WTC11 (cell line): Measurements from ENCODE around the gene RBM18. TPM values are rescaled to one million over a fixed set of nuclear protein-coding genes. Genes with fewer than 3 reads are reported as not detected.

Source experiments
- ATAC-seq: fragments of 200-7000 bp; cut with Tn5 transposase; 2 replicates; pipeline ENCODE4 v1.10.0; 2021; ENCODE audit warnings: mild to moderate bottlenecking, moderate library complexity
- CTCF ChIA-PET: fragments of 300-600 bp; sonication (Branson Sonifier 250); formaldehyde crosslinking; loops from one replicate; lab custom pipeline; 2021; ENCODE audit warnings: antibody characterized with exemption; lab: Charles Lee
- POLR2A ChIA-PET: fragments of 350-600 bp; sonication (Branson Sonifier 250); formaldehyde crosslinking; loops from one replicate; lab custom pipeline; 2021; ENCODE audit warnings: antibody characterized with exemption; lab: Charles Lee
- DNase-seq: peaks from one replicate; pipeline ENCODE4 v3.0.0; 2021; ENCODE audit warnings: low spot score
- H3K27ac Mint-ChIP-seq: 2 replicates; pipeline ENCODE4 v1.8.0; 2021; ENCODE audit warnings: mixed read lengths
- H3K27me3 Mint-ChIP-seq: 2 replicates; pipeline ENCODE4 v1.8.0; 2021; ENCODE audit warnings: low read depth, mild to moderate bottlenecking, moderate library complexity, mixed read lengths
- H3K36me3 Mint-ChIP-seq: 2 replicates; pipeline ENCODE4 v1.8.0; 2021; ENCODE audit warnings: mixed read lengths
- H3K4me1 Mint-ChIP-seq: 2 replicates; pipeline ENCODE4 v1.8.0; 2022; ENCODE audit warnings: mixed read lengths
- H3K4me3 Mint-ChIP-seq: 2 replicates; pipeline ENCODE4 v1.8.0; 2021; ENCODE audit warnings: mild to moderate bottlenecking, moderate library complexity, mixed read lengths
- H3K9me3 Mint-ChIP-seq: 2 replicates; pipeline ENCODE4 v1.8.0; 2021; ENCODE audit warnings: mixed read lengths
- CBFB ChIP-seq: sonication (generic); formaldehyde crosslinking; IDR thresholded peaks from 2 replicates; pipeline ENCODE4 v1.8.1; 2022; ENCODE audit warnings: mild to moderate bottlenecking, low read depth, missing genetic modification reagents
- CREB1 ChIP-seq: sonication (generic); formaldehyde crosslinking; IDR thresholded peaks from 2 replicates; pipeline ENCODE4 v1.8.0; 2023; ENCODE audit warnings: mild to moderate bottlenecking, missing genetic modification reagents
- CREM ChIP-seq: sonication (generic); formaldehyde crosslinking; IDR thresholded peaks from 2 replicates; pipeline ENCODE4 v1.8.1; 2022; ENCODE audit warnings: mild to moderate bottlenecking, missing genetic modification reagents, moderate library complexity
- ELF4 ChIP-seq: sonication (generic); formaldehyde crosslinking; IDR thresholded peaks from 2 replicates; pipeline ENCODE4 v1.8.1; 2022; ENCODE audit warnings: low read depth, mild to moderate bottlenecking, moderate library complexity, missing genetic modification reagents
- FOXK1 ChIP-seq: sonication (generic); formaldehyde crosslinking; IDR thresholded peaks from 2 replicates; pipeline ENCODE4 v1.8.0; 2022; ENCODE audit warnings: mild to moderate bottlenecking, moderate library complexity, missing genetic modification reagents
- GRHL2 ChIP-seq: fragments of 250-450 bp; sonication (Bioruptor Pico); IDR thresholded peaks from 2 replicates; pipeline ENCODE4 v1.8.0; 2022; ENCODE audit warnings: mild to moderate bottlenecking, moderate library complexity; ENCODE audit not compliant: insufficient replicate concordance, severe bottlenecking
- JUN ChIP-seq: sonication (generic); formaldehyde crosslinking; IDR thresholded peaks from 2 replicates; pipeline ENCODE4 v1.8.0; 2023; ENCODE audit warnings: mild to moderate bottlenecking, missing genetic modification reagents
- OVOL2 ChIP-seq: fragments of 250-450 bp; sonication (Bioruptor Pico); IDR thresholded peaks from 2 replicates; pipeline ENCODE4 v1.9.0; 2021; ENCODE audit warnings: mild to moderate bottlenecking, borderline replicate concordance
- PRRX2 ChIP-seq: fragments of 250-450 bp; sonication (Bioruptor Pico); IDR thresholded peaks from 2 replicates; pipeline ENCODE4 v1.8.0; 2021; ENCODE audit warnings: mild to moderate bottlenecking
- TCF7 ChIP-seq: sonication (generic); formaldehyde crosslinking; IDR thresholded peaks from 2 replicates; pipeline ENCODE4 v1.8.0; 2022; ENCODE audit warnings: mild to moderate bottlenecking, low read depth, missing genetic modification reagents, moderate library complexity
- ZNF232 ChIP-seq: sonication (generic); formaldehyde crosslinking; IDR thresholded peaks from 2 replicates; pipeline ENCODE4 v1.8.0; 2022; ENCODE audit warnings: mild to moderate bottlenecking, missing genetic modification reagents
- ZNF317 ChIP-seq: sonication (generic); formaldehyde crosslinking; IDR thresholded peaks from 2 replicates; pipeline ENCODE4 v1.8.1; 2023; ENCODE audit warnings: low read depth, mild to moderate bottlenecking, moderate library complexity, missing genetic modification reagents, borderline replicate concordance
- total RNA-seq: library from RNA; stranded (reverse); gene quantifications from 3 replicates; pipeline ENCODE4 v1.2.3, GENCODE V29; 2021
- TF ChIP-seq, protein P1 (sequence below): fragments of 250-450 bp; sonication (Bioruptor Pico); IDR thresholded peaks from 2 replicates; pipeline ENCODE4 v1.9.0; 2021; ENCODE audit warnings: mild to moderate bottlenecking, borderline replicate concordance
- TF ChIP-seq, protein P2 (sequence below): fragments of 250-450 bp; sonication (Bioruptor Pico); conservative IDR thresholded peaks from 2 replicates; pipeline ENCODE4 v1.9.0; 2021; ENCODE audit warnings: mild to moderate bottlenecking
- TF ChIP-seq, protein P3 (sequence below): sonication (generic); formaldehyde crosslinking; IDR thresholded peaks from 2 replicates; pipeline ENCODE4 v1.8.0; 2022; ENCODE audit warnings: missing genetic modification reagents
- TF ChIP-seq, protein P4 (sequence below): fragments of 250-450 bp; sonication (Bioruptor Pico); IDR thresholded peaks from 2 replicates; pipeline ENCODE4 v1.9.0; 2021; ENCODE audit warnings: mild to moderate bottlenecking

RBM18 gene
- total RNA-seq, 1 experiment from 2014 or later, result 11.4 TPM

DNA sequence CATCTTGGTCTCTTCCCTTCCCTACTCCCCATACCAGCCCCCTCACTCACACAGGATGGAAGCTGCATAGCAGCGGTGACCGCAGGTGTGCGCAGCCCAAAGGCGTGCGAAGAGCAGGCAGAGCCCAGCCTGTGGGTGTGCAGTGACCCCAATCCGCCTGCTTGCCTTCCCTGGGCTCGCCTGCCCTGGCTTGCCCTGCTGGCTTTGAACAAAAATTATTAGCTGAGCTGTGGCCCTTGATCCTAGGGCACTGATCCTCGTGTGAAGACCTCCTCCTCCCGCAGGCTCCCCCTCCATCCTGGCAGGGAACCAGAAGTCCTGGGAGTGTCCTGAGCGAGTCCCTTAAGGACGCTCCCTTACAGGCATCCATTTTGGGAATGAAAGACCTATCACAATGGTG lies 73.1 kb downstream of the RBM18 start (continued):
- TF ChIP-seq, protein P1, sequence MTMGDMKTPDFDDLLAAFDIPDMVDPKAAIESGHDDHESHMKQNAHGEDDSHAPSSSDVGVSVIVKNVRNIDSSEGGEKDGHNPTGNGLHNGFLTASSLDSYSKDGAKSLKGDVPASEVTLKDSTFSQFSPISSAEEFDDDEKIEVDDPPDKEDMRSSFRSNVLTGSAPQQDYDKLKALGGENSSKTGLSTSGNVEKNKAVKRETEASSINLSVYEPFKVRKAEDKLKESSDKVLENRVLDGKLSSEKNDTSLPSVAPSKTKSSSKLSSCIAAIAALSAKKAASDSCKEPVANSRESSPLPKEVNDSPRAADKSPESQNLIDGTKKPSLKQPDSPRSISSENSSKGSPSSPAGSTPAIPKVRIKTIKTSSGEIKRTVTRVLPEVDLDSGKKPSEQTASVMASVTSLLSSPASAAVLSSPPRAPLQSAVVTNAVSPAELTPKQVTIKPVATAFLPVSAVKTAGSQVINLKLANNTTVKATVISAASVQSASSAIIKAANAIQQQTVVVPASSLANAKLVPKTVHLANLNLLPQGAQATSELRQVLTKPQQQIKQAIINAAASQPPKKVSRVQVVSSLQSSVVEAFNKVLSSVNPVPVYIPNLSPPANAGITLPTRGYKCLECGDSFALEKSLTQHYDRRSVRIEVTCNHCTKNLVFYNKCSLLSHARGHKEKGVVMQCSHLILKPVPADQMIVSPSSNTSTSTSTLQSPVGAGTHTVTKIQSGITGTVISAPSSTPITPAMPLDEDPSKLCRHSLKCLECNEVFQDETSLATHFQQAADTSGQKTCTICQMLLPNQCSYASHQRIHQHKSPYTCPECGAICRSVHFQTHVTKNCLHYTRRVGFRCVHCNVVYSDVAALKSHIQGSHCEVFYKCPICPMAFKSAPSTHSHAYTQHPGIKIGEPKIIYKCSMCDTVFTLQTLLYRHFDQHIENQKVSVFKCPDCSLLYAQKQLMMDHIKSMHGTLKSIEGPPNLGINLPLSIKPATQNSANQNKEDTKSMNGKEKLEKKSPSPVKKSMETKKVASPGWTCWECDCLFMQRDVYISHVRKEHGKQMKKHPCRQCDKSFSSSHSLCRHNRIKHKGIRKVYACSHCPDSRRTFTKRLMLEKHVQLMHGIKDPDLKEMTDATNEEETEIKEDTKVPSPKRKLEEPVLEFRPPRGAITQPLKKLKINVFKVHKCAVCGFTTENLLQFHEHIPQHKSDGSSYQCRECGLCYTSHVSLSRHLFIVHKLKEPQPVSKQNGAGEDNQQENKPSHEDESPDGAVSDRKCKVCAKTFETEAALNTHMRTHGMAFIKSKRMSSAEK (CRISPR knock-in tag), result no peak

DNA sequence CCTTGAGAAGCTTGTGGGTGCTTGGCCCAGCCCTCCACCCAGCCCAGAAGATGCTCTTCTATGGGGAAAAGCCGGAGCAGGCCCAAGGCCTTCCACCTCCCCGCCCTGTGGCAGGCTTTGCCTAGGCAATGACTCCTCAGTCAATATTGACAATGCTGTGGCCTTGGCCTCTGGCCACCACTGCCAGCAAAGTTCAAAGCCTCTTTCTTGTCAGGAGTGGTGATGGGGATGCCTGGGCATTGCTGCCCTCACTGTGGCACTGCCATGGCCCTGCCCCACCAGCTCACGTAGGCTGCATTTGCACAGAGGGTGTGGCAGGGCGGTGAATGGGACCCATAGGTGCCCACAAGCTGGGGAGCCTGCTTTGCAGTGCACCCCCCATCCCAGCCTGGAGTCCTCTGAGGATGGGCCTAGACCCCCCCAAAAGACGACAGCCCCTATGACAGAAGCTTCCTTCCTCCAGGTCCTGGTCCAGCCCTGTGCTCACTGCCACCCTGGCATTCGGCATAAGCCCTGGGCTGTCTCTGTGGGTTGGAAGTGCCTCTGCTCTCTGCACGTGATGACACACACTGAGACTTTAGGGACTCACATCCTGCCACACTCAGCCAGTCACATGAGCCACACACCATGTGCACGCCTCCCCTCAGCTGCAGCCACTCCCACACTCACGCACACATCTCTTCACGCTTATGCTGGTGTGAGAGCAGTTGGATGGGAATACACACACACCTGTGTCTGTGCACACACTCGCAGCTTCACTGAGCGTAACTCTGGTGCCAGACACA lies 73.9 kb downstream of the RBM18 start:
- CTCF ChIA-PET, result interaction anchor here (2.1 to 4.0 kb wide), 2 partner anchors 65 to 160 kb away, joined by 5 to 26 read pairs; no protein-coding TSS in a partner anchor
- Mint-ChIP-seq H3K27ac (no peak overlapping the region), H3K27me3 (no peaks in the 10 kb centered on the region), H3K9me3 (no peaks in the 10 kb centered on the region), H3K4me3 (no peak overlapping the region), H3K36me3 (no peaks in the 10 kb centered on the region), H3K4me1 (peaks cover 16% of the 10 kb centered on the region)
- DNase-seq (no peak), ATAC-seq (no peak)
- POLR2A ChIA-PET, result interaction anchor here (1.5 kb wide), 1 partner anchor 9 kb away, joined by 4 read pairs; no protein-coding TSS in a partner anchor
- TF ChIP-seq GRHL2 (CRISPR knock-in tag), result no peak
- TF ChIP-seq JUN (CRISPR knock-in tag), result no peak
- TF ChIP-seq ZNF232 (CRISPR knock-in tag), result no peak
- TF ChIP-seq CREM (CRISPR knock-in tag), result no peak
- no peak for TF ChIP-seq OVOL2 (CRISPR knock-in tag)
- TF ChIP-seq PRRX2 (CRISPR knock-in tag), result no peak
- TF ChIP-seq ZNF317, result no peak
- no peak for TF ChIP-seq FOXK1 (CRISPR knock-in tag)
- no peak for TF ChIP-seq CBFB
- TF ChIP-seq, protein P2, sequence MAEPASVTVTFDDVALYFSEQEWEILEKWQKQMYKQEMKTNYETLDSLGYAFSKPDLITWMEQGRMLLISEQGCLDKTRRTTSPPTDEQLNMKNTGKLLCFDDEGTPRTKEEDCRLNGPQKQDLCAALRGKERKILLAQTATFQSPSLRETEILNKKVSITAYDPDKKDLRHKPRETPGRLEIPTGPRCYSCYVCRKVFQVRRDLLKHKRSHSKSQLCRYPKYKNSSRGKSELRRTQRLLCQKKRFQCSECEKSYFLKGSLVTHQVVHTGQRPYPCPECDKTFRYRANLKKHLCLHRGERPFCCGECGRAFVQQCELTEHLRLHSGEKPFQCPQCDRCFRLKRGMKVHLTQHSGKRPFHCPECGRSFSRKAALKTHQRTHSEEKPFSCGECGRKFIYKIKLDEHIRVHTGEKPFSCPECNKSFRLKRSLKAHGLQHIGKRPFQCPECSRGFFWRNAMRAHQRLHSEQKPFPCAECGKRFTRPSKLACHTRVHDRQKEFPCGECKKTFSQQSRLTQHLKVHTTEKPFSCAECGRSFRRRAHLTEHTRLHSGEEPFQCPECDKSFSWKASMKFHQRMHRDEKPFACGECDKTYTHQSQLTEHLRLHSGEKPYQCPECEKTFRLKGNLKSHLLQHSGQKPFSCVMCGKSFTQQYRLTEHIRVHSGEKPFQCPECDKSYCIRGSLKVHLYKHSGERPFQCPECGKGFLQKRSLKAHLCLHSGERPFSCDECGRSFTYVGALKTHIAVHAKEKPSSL (CRISPR knock-in tag), result no peak
- TF ChIP-seq TCF7 (CRISPR knock-in tag), result no peak
- no peak for TF ChIP-seq CREB1 (CRISPR knock-in tag)
- TF ChIP-seq, protein P3, sequence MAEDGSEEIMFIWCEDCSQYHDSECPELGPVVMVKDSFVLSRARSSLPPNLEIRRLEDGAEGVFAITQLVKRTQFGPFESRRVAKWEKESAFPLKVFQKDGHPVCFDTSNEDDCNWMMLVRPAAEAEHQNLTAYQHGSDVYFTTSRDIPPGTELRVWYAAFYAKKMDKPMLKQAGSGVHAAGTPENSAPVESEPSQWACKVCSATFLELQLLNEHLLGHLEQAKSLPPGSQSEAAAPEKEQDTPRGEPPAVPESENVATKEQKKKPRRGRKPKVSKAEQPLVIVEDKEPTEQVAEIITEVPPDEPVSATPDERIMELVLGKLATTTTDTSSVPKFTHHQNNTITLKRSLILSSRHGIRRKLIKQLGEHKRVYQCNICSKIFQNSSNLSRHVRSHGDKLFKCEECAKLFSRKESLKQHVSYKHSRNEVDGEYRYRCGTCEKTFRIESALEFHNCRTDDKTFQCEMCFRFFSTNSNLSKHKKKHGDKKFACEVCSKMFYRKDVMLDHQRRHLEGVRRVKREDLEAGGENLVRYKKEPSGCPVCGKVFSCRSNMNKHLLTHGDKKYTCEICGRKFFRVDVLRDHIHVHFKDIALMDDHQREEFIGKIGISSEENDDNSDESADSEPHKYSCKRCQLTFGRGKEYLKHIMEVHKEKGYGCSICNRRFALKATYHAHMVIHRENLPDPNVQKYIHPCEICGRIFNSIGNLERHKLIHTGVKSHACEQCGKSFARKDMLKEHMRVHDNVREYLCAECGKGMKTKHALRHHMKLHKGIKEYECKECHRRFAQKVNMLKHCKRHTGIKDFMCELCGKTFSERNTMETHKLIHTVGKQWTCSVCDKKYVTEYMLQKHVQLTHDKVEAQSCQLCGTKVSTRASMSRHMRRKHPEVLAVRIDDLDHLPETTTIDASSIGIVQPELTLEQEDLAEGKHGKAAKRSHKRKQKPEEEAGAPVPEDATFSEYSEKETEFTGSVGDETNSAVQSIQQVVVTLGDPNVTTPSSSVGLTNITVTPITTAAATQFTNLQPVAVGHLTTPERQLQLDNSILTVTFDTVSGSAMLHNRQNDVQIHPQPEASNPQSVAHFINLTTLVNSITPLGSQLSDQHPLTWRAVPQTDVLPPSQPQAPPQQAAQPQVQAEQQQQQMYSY, result no peak
- TF ChIP-seq, protein P4, sequence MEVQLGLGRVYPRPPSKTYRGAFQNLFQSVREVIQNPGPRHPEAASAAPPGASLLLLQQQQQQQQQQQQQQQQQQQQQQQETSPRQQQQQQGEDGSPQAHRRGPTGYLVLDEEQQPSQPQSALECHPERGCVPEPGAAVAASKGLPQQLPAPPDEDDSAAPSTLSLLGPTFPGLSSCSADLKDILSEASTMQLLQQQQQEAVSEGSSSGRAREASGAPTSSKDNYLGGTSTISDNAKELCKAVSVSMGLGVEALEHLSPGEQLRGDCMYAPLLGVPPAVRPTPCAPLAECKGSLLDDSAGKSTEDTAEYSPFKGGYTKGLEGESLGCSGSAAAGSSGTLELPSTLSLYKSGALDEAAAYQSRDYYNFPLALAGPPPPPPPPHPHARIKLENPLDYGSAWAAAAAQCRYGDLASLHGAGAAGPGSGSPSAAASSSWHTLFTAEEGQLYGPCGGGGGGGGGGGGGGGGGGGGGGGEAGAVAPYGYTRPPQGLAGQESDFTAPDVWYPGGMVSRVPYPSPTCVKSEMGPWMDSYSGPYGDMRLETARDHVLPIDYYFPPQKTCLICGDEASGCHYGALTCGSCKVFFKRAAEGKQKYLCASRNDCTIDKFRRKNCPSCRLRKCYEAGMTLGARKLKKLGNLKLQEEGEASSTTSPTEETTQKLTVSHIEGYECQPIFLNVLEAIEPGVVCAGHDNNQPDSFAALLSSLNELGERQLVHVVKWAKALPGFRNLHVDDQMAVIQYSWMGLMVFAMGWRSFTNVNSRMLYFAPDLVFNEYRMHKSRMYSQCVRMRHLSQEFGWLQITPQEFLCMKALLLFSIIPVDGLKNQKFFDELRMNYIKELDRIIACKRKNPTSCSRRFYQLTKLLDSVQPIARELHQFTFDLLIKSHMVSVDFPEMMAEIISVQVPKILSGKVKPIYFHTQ (CRISPR knock-in tag), result no peak
- no peak for TF ChIP-seq ELF4
